ENCODE measurements around the gene TPRN. TPM values are rescaled to one million over a fixed set of nuclear protein-coding genes. Genes with fewer than 3 reads are reported as not detected.

The TPRN gene
- total and polyA plus RNA-seq, 2 experiments from 2014 or later: 6.4 to 29.2 TPM

DNA sequence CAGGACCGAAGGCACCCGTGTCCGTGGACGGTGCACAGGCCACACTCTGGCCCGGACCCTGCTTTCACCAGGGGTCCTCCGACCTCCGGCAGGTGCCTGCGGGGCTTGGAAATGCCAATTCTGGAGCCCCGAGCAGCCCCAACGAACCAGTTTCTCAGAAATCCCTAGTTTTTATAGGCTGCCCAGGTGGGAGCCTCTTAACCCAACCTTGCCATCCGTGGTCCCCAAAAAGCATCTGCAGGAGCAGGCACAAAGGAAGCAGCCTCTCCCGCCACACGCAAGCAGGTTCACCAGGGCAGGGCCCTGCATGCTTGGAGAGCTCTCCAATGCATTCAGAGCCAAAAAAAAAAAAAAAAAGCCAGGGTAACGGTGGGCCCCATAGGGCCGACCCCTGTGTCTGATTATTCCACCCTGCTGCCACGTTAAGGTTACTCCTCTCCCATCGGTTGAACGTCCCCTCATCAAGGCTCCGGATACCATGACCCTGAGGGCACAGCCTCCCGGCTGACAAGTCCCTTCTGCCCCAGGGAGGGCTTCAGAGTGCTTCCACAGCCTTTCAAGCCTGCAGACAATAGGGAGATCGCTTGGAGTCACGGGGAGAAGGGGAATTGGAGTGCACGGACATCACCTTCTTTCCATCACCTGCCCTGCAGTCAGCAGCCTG, 796 bp upstream of the TPRN start:
- Histone ChIP-seq H3F3A (replicated peaks; ENCODE audit: low read depth) (peaks cover 16% of the 10 kb centered on the region; the same call in 1 of the 2 replicates), H3K27me3 (ENCODE audit: insufficient read depth) (no peaks in the 10 kb centered on the region), H3K27ac (ENCODE audit: low read depth) (peak overlapping the region; percentile 72; the same call in 1 of the 2 replicates), H2AFZ (peak overlapping the region; percentile 52; the same call in 1 of the 2 replicates), H3K4me1 (ENCODE audit: insufficient read depth) (peaks cover 24% of the 10 kb centered on the region), H3K4me2 (peak overlapping the region; percentile 89), H4K20me1 (replicated peaks; ENCODE audit: insufficient read depth) (peaks cover 9% of the 10 kb centered on the region), H3K79me2 (replicated peaks; ENCODE audit: insufficient read depth) (peaks cover 71% of the 10 kb centered on the region), H3K4me3 (peak overlapping the region; percentile 82), H3K9me2 (ENCODE audit: insufficient read depth) (no peaks in the 10 kb centered on the region), H3K36me3 (ENCODE audit: insufficient read depth) (no peaks in the 10 kb centered on the region)
- Mint-ChIP-seq H3K9me3 (no peaks in the 10 kb centered on the region), H3K27ac (peak overlapping the region; percentile 86), H3K4me3 (peak overlapping the region; percentile 77), H3K4me1 (peaks cover 27% of the 10 kb centered on the region), H3K36me3 (ENCODE audit: low read depth) (no peaks in the 10 kb centered on the region; the same call in 2 of the 3 replicates), H3K27me3 (ENCODE audit: insufficient read depth, low read depth, poor library complexity) (peaks cover 17% of the 10 kb centered on the region)
- no peak for TF ChIP-seq JUNB (IDR thresholded peaks at IDR 0.05; ENCODE audit: unreplicated experiment)
- TF ChIP-seq EZH2 (IDR thresholded peaks at IDR 0.05; ENCODE audit: low read depth, unreplicated experiment): no peak
- no peak for TF ChIP-seq STAT1 (IDR thresholded peaks at IDR 0.05; ENCODE audit: unreplicated experiment)
- no peak for TF ChIP-seq ZNF114 (CRISPR knock-in tag; IDR thresholded peaks at IDR 0.05)
- no peak for TF ChIP-seq CTCF (conservative IDR thresholded peaks at IDR 0.05; ENCODE audit: low read depth in 2 of 2)
- no peak for TF ChIP-seq CREB1 (CRISPR knock-in tag; IDR thresholded peaks at IDR 0.05; ENCODE audit: low read depth)
- TF ChIP-seq REST (IDR thresholded peaks at IDR 0.05; ENCODE audit: unreplicated experiment): no peak
- no peak for TF ChIP-seq NANOG (IDR thresholded peaks at IDR 0.05; ENCODE audit: borderline replicate concordance)
- TF ChIP-seq EZH2phosphoT487 (IDR thresholded peaks at IDR 0.05; ENCODE audit: unreplicated experiment): no peak
- TF ChIP-seq ZNF331 (CRISPR knock-in tag; IDR thresholded peaks at IDR 0.05; ENCODE audit: low read depth): no peak
- TF ChIP-seq ETS1 (IDR thresholded peaks at IDR 0.05): no peak
- TF ChIP-seq POLR2AphosphoS5 (IDR thresholded peaks at IDR 0.05; ENCODE audit: low read depth): no peak
- no peak for TF ChIP-seq ZNF462 (CRISPR knock-in tag; IDR thresholded peaks at IDR 0.05)
- ATAC-seq (peak; percentile 0; the same call in 1 of the 3 replicates), DNase-seq (ENCODE audit: low spot score) (peak; percentile 31)

All from GM23338 (cell line).